ENCODE measurements around the gene ACR.
"Not testable (repeated sequence)": the region's sequence is repeated elsewhere in the genome, so short reads cannot be mapped to it uniquely, and the experiment has no call there.

ACR gene

DNA sequence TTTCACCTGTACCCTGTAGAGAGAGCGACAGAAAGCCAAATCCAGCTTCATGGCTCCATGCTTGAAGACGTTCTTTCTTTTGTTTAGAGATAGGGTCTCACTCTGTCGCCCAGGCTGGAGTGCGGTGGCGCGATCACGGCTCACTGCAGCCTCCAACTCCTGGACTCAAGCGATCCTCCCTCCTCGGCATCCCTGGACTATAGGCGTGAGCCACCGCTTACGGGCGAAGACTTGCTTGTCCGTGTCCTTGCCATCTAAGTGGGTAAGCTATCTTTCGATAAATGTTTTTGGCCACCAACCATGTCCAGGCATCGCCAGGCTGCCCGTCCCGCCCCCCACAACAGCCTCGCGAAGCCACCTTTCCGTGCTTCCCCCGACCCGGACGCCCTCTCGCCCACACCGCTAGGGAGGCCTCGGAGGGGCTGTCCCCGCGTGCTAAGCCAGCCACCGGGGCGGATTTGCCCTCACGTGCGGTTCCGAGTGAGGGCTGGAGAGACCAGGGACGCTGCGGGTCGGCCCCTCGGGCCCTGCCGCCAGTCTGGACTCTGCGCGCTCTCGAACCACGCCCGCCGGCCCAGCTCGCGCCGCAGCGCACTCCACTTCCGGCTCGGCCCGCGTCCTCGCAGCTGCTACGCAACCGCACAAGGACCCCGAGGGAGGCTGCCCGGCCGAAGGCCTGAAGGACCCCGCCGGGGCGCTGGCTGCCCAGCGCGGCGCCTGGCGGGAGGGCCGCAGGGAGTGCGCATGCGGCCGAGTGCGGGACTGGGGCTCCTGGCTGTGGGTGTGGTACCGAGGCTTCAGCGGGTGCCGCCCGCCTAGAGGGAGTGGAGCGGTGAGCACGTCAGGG, 45.3 kb downstream of the ACR start, which contains the start of gene RABL2B:
TSS of gene RABL2B (minus strand) at position 604 of the 847 bp plus-strand sequence. CDS start 1,342 bp downstream, outside the sequence.
- peak; percentile 85 for DNase-seq

DNA sequence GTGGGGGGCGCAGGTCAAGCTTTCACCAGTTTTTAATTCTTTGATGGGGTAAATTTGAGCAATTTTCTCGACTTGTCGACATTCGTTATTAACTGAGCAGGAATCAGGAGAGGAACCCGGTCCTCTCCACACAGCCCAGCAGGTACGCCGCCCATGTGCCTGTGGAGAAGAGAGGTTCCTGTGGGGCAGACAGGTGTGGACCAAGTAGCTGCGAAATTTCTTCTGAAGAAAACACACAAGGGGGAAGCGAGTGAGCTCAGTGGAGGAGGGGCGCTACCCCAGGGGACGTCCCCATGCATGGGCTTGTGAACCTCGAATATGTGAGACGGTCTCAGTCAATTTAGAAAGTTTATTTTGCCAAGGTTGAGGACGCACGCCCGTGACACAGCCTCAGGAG, 45.9 kb downstream of the ACR start:
- DNase-seq = not testable (repeated sequence)

DNA sequence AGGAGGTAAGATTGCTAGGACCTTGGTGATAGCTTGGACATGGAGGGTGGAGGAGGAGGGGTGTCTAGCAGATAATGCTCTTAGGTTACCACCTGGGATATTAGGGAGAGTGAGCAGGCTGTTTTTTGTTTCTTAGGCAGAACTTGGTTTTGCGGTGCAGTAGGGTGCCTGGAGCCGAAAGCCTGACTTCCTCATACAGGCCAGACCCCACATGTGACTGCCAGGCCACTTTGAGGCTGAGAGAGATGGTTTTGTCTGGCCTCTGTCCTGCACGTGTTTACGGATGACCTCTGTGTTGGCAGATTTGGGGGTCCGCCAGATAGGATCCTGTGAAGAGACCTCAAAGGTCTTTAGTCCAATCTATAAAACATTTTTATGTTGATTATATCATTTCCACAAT, 47.3 kb downstream of the ACR start:
- not testable (repeated sequence) for DNase-seq

DNA sequence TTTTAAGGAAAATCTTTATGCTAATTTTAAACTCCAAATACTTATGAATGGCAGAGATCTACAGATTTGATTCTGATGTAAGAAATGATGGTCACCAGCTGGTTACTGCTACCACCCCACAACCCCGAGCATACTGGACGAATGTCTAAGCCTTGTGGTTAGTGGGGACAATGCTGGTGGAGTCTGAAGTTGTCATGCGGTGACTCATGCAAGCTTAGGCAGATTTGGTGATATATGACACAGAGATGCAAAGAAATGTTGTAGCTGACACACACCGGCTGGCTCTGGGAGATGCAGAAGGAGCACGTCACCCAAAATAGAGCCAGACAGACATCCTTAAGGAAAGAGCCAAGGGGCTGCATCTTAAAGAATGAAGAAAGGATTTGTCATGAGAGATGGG, 48.9 kb downstream of the ACR start:
- not testable (repeated sequence) for DNase-seq
